ENCODE data around the gene COQ7. TPM values are rescaled to one million over a fixed set of nuclear protein-coding genes. Genes with fewer than 3 reads are reported as not detected.
A peak's percentile ranks its signal among the peaks of the same experiment; 100 is the strongest.

The COQ7 gene
- total RNA-seq, 1 experiment from 2014 or later, result 26.6 TPM

DNA sequence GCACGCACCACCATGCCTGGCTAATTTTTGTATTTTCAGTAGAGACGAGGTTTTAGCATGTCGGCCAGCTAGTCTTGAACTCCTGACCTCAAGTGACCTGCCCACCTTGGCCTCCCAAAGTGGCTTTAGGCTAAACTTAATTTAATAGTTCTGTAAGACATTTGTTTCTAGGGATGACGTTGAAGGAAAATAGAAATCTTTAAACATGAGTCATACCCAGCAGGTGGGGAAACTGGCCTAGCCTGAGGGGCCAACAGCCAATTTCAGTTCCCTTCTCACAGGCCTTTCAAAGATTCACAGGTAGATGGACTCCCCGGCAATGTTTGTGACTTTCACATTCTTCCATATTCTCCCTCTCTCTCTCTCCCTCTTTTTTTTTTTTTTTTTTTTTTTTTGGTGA, 28.2 kb downstream of the COQ7 start:
- TF ChIP-seq CEBPB (IDR thresholded peaks at IDR 0.05; ENCODE audit: low read depth), result peak; percentile 39; the same call in 1 of the 2 replicates
- TF ChIP-seq JUND (IDR thresholded peaks at IDR 0.05), result peak; percentile 78
- TF ChIP-seq POLR2AphosphoS5 (IDR thresholded peaks at IDR 0.05; ENCODE audit: low read depth, low read length), result peak; percentile 22; the same call in 1 of the 2 replicates
- peak; percentile 64 for TF ChIP-seq SP1 (IDR thresholded peaks at IDR 0.05; ENCODE audit: low read depth)
- TF ChIP-seq EZH2phosphoT487 (IDR thresholded peaks at IDR 0.05; ENCODE audit: borderline replicate concordance), result no peak
- no peak for TF ChIP-seq TCF7L2 (IDR thresholded peaks at IDR 0.05; ENCODE audit: borderline replicate concordance, extremely low read depth, insufficient read depth, insufficient read length)
- peak; percentile 80 for TF ChIP-seq FOSL1 (IDR thresholded peaks at IDR 0.05; ENCODE audit: low read depth)
- no peak for TF ChIP-seq ZNF274 (IDR thresholded peaks at IDR 0.05; ENCODE audit: low read depth, low read length)
- TF ChIP-seq, protein P1, sequence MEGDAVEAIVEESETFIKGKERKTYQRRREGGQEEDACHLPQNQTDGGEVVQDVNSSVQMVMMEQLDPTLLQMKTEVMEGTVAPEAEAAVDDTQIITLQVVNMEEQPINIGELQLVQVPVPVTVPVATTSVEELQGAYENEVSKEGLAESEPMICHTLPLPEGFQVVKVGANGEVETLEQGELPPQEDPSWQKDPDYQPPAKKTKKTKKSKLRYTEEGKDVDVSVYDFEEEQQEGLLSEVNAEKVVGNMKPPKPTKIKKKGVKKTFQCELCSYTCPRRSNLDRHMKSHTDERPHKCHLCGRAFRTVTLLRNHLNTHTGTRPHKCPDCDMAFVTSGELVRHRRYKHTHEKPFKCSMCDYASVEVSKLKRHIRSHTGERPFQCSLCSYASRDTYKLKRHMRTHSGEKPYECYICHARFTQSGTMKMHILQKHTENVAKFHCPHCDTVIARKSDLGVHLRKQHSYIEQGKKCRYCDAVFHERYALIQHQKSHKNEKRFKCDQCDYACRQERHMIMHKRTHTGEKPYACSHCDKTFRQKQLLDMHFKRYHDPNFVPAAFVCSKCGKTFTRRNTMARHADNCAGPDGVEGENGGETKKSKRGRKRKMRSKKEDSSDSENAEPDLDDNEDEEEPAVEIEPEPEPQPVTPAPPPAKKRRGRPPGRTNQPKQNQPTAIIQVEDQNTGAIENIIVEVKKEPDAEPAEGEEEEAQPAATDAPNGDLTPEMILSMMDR (IDR thresholded peaks at IDR 0.05 in 2 of 3, conservative IDR thresholded peaks at IDR 0.05 in 1 of 3; ENCODE audit: borderline replicate concordance in 1 of 3, insufficient read depth in 1 of 3, low read depth in 2 of 3, low read length in 2 of 3), result no peak
- peak; percentile 69 for TF ChIP-seq CBX3 (IDR thresholded peaks at IDR 0.05; ENCODE audit: low read depth)
- DNase-seq (ENCODE audit: low read depth, low spot score) (peak; percentile 67), ATAC-seq (peak; percentile 61)
- Histone ChIP-seq H3K9me3 (ENCODE audit: control insufficient read depth in 1 of 2, insufficient read depth in 1 of 2, low read depth in 1 of 2, low read length in 2 of 2) (peaks cover 0 to 10% of the 10 kb centered on the region in 2 experiments; a peak in 3 of 4 replicates), H3K79me2 (ENCODE audit: insufficient read depth, low read length) (no peaks in the 10 kb centered on the region), H3K9me2 (ENCODE audit: insufficient read depth) (no peaks in the 10 kb centered on the region), H3K4me2 (ENCODE audit: low read length) (peak overlapping the region; percentile 42), H3K27me3 (ENCODE audit: insufficient read depth, low read length) (no peaks in the 10 kb centered on the region), H3K27ac (ENCODE audit: low read depth, low read length) (peak overlapping the region; percentile 78), H3K4me1 (ENCODE audit: control insufficient read depth in 1 of 2, insufficient read depth in 2 of 2, low read length in 2 of 2) (peaks cover 24 to 42% of the 10 kb centered on the region in 2 experiments), H3K36me3 (ENCODE audit: control insufficient read depth in 1 of 2, insufficient read depth in 2 of 2, low read length in 2 of 2) (0 out of 4 replicates have a peak, but pooled peaks cover 0 to 3% of the 10 kb centered on the region in 2 experiments), H2AFZ (ENCODE audit: low read depth, low read length, poor library complexity, severe bottlenecking) (no peak overlapping the region), H3K9ac (ENCODE audit: low read length) (peak overlapping the region; percentile 22), H3K4me3 (replicated peaks in 1 of 2; ENCODE audit: low read depth in 1 of 2, low read length in 2 of 2) (0 out of 4 replicates have a peak overlapping the region, but pooled peaks of 1 of the 2 experiments have one; percentile 2), H4K20me1 (ENCODE audit: insufficient read depth) (no peaks in the 10 kb centered on the region)
- intact Hi-C loops (cut with micrococcal nuclease), result loop anchor here (2.0 kb wide), 1 partner anchor 19 kb away; no protein-coding TSS in a partner anchor
- BruUV-seq (replicated peaks), result no TSS peak
- ChIA-PET RAD21 (ENCODE audit: low non-redundant PET in 1 of 2, low total read pairs in 2 of 2, uncharacterized antibody in 2 of 2, unreplicated experiment in 2 of 2) (interaction anchor here (0.7 to 1.2 kb wide), 3 partner anchors 10 to 279 kb away, joined by 3 to 4 read pairs (median 4); no protein-coding TSS in a partner anchor), CTCF (interaction anchor here (1.4 to 3.4 kb wide), 6 partner anchors 9 to 407 kb away, joined by 3 to 14 read pairs (median 10); partner anchors contain the start of genes ARL6IP1 and ITPRIPL2), POLR2A (interaction anchor here (0.9 to 2.6 kb wide), 8 partner anchors 9 to 289 kb away, joined by 3 to 17 read pairs (median 4); partner anchors contain the start of gene ITPRIPL2)
